ENCODE results near the gene RNU5B-1.
A peak's percentile ranks its signal among the peaks of the same experiment; 100 is the strongest.

Gene RNU5B-1

GRCh38 chr15:65289261-65289854 lies 15.1 kb upstream of the RNU5B-1 start:
- DNase-seq, result no peak

GRCh38 chr15:65290228-65290627 lies 14.2 kb upstream of the RNU5B-1 start:
- DNase-seq, result no peak

- no peak for DNase-seq
These were observed 11.4 kb upstream of the RNU5B-1 start for GRCh38 chr15:65292938-65293518.

- DNase-seq, result no peak
These were observed 5.7 kb upstream of the RNU5B-1 start for GRCh38 chr15:65298731-65299130.

GRCh38 chr15:65300924-65301441 lies 3.5 kb upstream of the RNU5B-1 start:
- no peak for DNase-seq

- no peak for DNase-seq
These were observed 2.4 kb upstream of the RNU5B-1 start for GRCh38 chr15:65302061-65302460.

- no peak for DNase-seq
These were observed 643 bp upstream of the RNU5B-1 start for GRCh38 chr15:65303687-65304380.

- DNase-seq, result no peak
These were observed 777 bp downstream of the RNU5B-1 start for GRCh38 chr15:65305150-65305758.

- DNase-seq, result no peak
These were observed 1.3 kb downstream of the RNU5B-1 start for GRCh38 chr15:65305776-65306175.

- no peak for DNase-seq
These were observed 2.1 kb downstream of the RNU5B-1 start for GRCh38 chr15:65306551-65306950.

- no peak for DNase-seq
These were observed 3.5 kb downstream of the RNU5B-1 start for GRCh38 chr15:65307978-65308377.

GRCh38 chr15:65309882-65310418 lies 5.5 kb downstream of the RNU5B-1 start:
- no peak for DNase-seq

GRCh38 chr15:65310431-65311137 lies 6.1 kb downstream of the RNU5B-1 start:
- DNase-seq, result no peak

GRCh38 chr15:65311760-65312159 lies 7.3 kb downstream of the RNU5B-1 start:
- DNase-seq, result no peak

- DNase-seq, result no peak
These were observed 8.0 kb downstream of the RNU5B-1 start for GRCh38 chr15:65312400-65312916.

GRCh38 chr15:65318870-65319356 lies 14.4 kb downstream of the RNU5B-1 start:
- peak; percentile 63 for DNase-seq

- DNase-seq, result no peak
These were observed 18.6 kb downstream of the RNU5B-1 start for GRCh38 chr15:65323071-65323511.

- no peak for DNase-seq
These were observed 21.6 kb downstream of the RNU5B-1 start for GRCh38 chr15:65326117-65326526.

- no peak for DNase-seq
These were observed 22.3 kb downstream of the RNU5B-1 start for GRCh38 chr15:65326818-65327217.

- no peak for DNase-seq
These were observed 23.3 kb downstream of the RNU5B-1 start for GRCh38 chr15:65327651-65328393.

- DNase-seq, result no peak
These were observed 24.2 kb downstream of the RNU5B-1 start for GRCh38 chr15:65328506-65329287.
